Cardiac muscle cell (in vitro differentiated cells and primary cell): ENCODE measurements around the gene COG7. TPM values are rescaled to one million over a fixed set of nuclear protein-coding genes. Genes with fewer than 3 reads are reported as not detected.
"Not testable (repeated sequence)": the region's sequence is repeated elsewhere in the genome, so short reads cannot be mapped to it uniquely, and the experiment has no call there.

Source experiments
- DNase-seq, 2 donors: peaks; one replicate each; pipeline versions ENCODE4 v3.0.0 to v3.0.0-alpha.2; 2010 to 2017; ENCODE audit warnings: low read depth in 1 of 2, low spot score in 1 of 2
- H3K27ac ChIP-seq: fragments of 200-600 bp; sonication (generic); 2 replicates; pipeline ENCODE4 v1.5.1; 2016
- H3K27me3 ChIP-seq: fragments of 200-600 bp; sonication (generic); 2 replicates; pipeline ENCODE4 v1.6.0; 2016; ENCODE audit warnings: control low read depth
- H3K36me3 ChIP-seq: fragments of 200-600 bp; sonication (generic); 2 replicates; pipeline ENCODE4 v1.5.1; 2016; ENCODE audit warnings: control low read depth
- H3K4me1 ChIP-seq: fragments of 200-600 bp; sonication (generic); 2 replicates; pipeline ENCODE4 v1.8.1; 2017; ENCODE audit warnings: low read depth, mild to moderate bottlenecking, mixed run types
- H3K4me3 ChIP-seq: fragments of 200-600 bp; sonication (generic); 2 replicates; pipeline ENCODE4 v1.5.1; 2016; ENCODE audit warnings: mild to moderate bottlenecking
- H3K9me3 ChIP-seq: fragments of 200-600 bp; sonication (generic); 2 replicates; pipeline ENCODE4 v1.5.1; 2017; ENCODE audit warnings: low read depth, mild to moderate bottlenecking, control low read depth
- polyA plus RNA-seq: library from polyadenylated mRNA; unstranded; fragments of >200 nt; fragmentation: Nextera tagmentation; extraction: Ambion mirVana; gene quantifications from 2 replicates; pipeline ENCODE4 v1.2.1, GENCODE V29; 2016
- total RNA-seq: library from RNA; depleted of rRNA; stranded (reverse); fragments of >200 nt; gene quantifications from 2 replicates; pipeline ENCODE4 v1.2.3, GENCODE V29; 2016
- TF ChIP-seq, protein P1 (sequence below): IDR thresholded peaks from 2 replicates; pipeline ENCODE4 v1.5.1; 2012; ENCODE audit warnings: low read depth, mild to moderate bottlenecking, low read length

Gene COG7
- total and polyA plus RNA-seq, 2 experiments from 2014 or later = 10.6 to 23.5 TPM

DNA sequence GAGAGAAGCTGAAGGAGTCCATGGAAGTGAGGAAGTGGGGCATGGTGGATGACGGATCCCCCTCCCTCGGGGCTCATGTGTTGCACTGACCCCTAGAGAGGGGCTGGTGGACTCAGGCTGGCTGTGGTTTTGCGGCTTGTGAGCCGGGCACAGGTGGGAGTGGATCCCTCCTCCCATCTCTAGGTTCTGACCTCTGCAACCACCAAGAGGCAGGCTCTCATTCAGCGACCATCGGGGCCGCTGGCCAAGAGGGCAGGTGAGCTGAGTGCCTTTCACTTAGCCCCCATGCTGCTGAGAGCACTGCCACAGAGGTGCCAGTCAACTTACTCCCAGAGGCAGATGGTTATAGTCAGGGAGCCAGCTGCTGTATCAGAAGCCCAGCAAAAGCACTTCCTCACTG, 83.6 kb downstream of the COG7 start:
- no peak overlapping the region for H3K27ac ChIP-seq
- DNase-seq = no peak
- TF ChIP-seq, protein P1, sequence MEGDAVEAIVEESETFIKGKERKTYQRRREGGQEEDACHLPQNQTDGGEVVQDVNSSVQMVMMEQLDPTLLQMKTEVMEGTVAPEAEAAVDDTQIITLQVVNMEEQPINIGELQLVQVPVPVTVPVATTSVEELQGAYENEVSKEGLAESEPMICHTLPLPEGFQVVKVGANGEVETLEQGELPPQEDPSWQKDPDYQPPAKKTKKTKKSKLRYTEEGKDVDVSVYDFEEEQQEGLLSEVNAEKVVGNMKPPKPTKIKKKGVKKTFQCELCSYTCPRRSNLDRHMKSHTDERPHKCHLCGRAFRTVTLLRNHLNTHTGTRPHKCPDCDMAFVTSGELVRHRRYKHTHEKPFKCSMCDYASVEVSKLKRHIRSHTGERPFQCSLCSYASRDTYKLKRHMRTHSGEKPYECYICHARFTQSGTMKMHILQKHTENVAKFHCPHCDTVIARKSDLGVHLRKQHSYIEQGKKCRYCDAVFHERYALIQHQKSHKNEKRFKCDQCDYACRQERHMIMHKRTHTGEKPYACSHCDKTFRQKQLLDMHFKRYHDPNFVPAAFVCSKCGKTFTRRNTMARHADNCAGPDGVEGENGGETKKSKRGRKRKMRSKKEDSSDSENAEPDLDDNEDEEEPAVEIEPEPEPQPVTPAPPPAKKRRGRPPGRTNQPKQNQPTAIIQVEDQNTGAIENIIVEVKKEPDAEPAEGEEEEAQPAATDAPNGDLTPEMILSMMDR = no peak

DNA sequence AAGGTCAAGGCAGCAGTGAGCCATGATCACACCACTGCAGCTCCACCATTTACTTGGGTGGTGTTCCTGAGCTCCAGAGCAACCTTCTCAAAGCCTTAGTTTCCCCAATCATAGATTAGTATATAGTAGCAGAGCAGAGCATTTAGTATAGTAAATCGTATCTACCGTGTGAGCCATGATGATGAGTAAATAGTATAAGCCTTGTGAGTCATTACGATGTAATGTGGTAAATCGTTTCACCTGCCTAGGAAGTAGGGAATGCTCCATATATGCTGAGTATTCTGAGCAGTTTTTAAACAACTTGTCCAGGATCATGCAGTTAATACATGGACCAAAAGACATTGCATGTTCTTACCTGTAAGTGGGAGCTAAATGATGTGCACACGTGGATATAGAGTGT, 84.5 kb downstream of the COG7 start:
- TF ChIP-seq, protein P1 = no peak
- H3K4me1 ChIP-seq = no peaks in the 10 kb centered on the region
- H3K36me3 ChIP-seq = no peaks in the 10 kb centered on the region
- DNase-seq = no peak
- no peak overlapping the region for H3K27ac ChIP-seq
- H3K9me3 ChIP-seq = no peaks in the 10 kb centered on the region
- H3K4me3 ChIP-seq = no peak overlapping the region
- H3K27me3 ChIP-seq = no peaks in the 10 kb centered on the region

More for the DNA sequence above, 83.6 kb downstream of the COG7 start:
- Histone ChIP-seq H3K36me3 (no peaks in the 10 kb centered on the region), H3K4me3 (no peak overlapping the region), H3K4me1 (no peaks in the 10 kb centered on the region), H3K27me3 (no peaks in the 10 kb centered on the region), H3K9me3 (no peaks in the 10 kb centered on the region)

DNA sequence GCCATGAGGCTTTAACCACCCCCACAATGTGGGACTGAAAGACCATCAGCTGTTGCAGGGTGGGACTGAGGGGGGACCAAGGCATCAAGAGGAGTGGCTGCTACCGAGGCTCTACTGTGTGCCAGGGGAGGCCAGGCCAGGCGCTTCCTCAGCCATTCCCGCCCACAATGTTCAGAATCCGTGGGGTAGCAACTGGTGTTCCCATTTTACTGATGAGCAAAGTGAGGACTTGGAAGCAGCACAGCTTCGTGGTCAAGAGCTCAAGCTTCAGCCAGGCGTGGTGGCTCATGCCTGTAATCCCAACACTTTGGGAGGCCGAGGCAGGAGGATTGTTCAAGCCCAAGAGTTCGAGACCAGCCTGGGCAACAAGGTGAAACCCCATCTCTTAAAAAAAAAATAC, 85.0 kb downstream of the COG7 start:
- TF ChIP-seq, protein P1 = no peak
- Histone ChIP-seq H3K27me3 (no peaks in the 10 kb centered on the region), H3K4me1 (no peaks in the 10 kb centered on the region), H3K9me3 (no peaks in the 10 kb centered on the region), H3K36me3 (no peaks in the 10 kb centered on the region), H3K4me3 (no peak overlapping the region), H3K27ac (no peak overlapping the region)
- DNase-seq = no peak

DNA sequence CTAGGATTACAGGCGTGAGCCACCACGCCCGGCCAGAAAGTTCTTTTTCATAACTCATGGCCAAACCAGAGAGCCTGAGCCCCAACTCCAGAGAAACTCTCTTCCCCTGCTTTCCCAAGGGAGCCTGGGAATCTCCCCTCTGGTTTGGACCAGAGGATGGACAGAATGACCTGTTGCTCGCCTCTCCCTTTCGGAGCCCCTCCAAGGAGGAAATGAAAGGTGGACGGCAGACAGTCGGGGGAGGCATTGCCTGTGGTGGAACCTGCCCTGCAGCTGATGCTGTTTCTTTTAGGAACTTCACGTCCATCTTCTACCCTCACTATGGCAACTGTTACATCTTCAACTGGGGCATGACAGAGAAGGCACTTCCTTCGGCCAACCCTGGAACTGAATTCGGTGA, 85.4 kb downstream of the COG7 start:
- H3K36me3 ChIP-seq = no peaks in the 10 kb centered on the region
- no peak overlapping the region for H3K27ac ChIP-seq
- TF ChIP-seq, protein P1 = no peak
- H3K4me1 ChIP-seq = no peaks in the 10 kb centered on the region
- no peak for DNase-seq
- no peaks in the 10 kb centered on the region for H3K27me3 ChIP-seq
- no peaks in the 10 kb centered on the region for H3K9me3 ChIP-seq
- no peak overlapping the region for H3K4me3 ChIP-seq

DNA sequence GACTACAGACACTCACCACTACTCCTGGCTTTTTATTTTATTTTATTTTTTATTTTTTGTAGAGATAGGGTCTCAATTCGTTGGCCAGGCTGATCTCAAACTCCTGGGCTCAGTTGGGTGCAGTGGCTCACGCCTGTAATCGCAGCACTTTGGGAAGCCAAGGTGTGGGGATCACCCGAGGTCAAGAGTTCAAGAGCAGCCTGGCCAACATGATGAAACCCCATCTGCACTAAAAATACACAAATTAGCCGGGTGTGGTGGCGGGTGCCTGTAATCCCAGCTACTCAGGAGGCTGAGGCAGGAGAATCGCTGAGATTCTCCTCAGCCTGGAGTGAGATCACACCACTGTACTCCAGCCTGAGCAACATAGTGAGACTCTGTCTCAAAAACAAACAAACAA, 86.6 kb downstream of the COG7 start:
- not testable (repeated sequence) for DNase-seq, H3K4me3 ChIP-seq, H3K9me3 ChIP-seq, H3K27ac ChIP-seq, H3K27me3 ChIP-seq, H3K4me1 ChIP-seq, H3K36me3 ChIP-seq

DNA sequence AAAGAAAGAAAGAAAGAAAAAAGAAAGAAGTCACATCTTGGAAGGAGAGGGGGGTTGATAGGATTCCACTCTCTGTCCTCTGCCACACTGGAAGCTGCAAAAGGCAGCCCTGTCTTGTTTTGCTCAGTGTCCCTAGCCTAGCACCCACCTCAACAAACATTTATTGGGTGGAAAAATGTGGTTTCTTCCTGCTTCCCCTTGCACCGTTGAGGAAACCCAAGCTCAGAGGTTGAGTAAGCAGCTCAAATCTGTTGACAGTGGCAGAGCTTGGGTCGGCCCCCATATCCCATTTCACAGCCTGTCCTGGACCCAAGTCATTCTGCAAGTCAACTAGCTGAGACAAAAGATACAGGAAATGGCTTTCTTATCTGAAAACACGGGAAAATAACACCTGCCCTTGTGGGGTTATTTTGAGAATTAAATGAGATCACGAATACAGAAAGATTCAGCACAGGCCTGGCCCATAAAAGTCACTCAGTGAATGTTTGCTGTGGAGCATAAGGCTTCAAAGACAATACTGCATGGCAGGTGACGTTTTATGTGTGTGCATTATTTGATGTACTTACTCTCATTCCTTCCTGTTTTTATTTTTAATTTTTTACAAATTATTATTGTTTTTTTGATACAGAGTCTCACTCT, 87.3 kb downstream of the COG7 start:
- Histone ChIP-seq H3K9me3 (no peaks in the 10 kb centered on the region), H3K4me1 (no peaks in the 10 kb centered on the region), H3K27me3 (no peaks in the 10 kb centered on the region), H3K36me3 (no peaks in the 10 kb centered on the region), H3K4me3 (no peak overlapping the region), H3K27ac (no peak overlapping the region)
- DNase-seq = peak in 1 of 2 donors; percentile 2
- TF ChIP-seq, protein P1 = no peak
